Trophoblast cell (in vitro differentiated cells and primary cell): ENCODE data around the gene BCL2L1.

ENCODE experiments used
- DNase-seq, 2 donors: peaks; one replicate each; pipeline ENCODE4 v3.0.0-alpha.2; 2016
- H2AFZ ChIP-seq: 2 replicates; pipeline ENCODE4 v1.6.1; 2013; ENCODE audit warnings: low read length, moderate library complexity, mild to moderate bottlenecking; ENCODE audit not compliant: insufficient read depth, poor library complexity
- H2AK5ac ChIP-seq: 2 replicates; pipeline ENCODE4 v1.6.1; 2013; ENCODE audit warnings: mild to moderate bottlenecking, low read length
- H2BK120ac ChIP-seq: 2 replicates; pipeline ENCODE4 v1.6.1; 2013; ENCODE audit warnings: low read length, mild to moderate bottlenecking, moderate library complexity; ENCODE audit not compliant: insufficient read depth, poor library complexity
- H2BK12ac ChIP-seq: 2 replicates; pipeline ENCODE4 v1.6.1; 2013; ENCODE audit warnings: mild to moderate bottlenecking, low read length, moderate library complexity
- H2BK5ac ChIP-seq: 2 replicates; pipeline ENCODE4 v1.6.1; 2013; ENCODE audit warnings: low read length, low read depth, moderate library complexity, mild to moderate bottlenecking; ENCODE audit not compliant: poor library complexity
- H3K14ac ChIP-seq: 2 replicates; pipeline ENCODE4 v1.6.1; 2013; ENCODE audit warnings: mild to moderate bottlenecking, low read length
- H3K18ac ChIP-seq: 2 replicates; pipeline ENCODE4 v1.6.1; 2013; ENCODE audit warnings: mild to moderate bottlenecking, low read length
- H3K23ac ChIP-seq: 2 replicates; pipeline ENCODE4 v1.6.1; 2013; ENCODE audit warnings: low read length
- H3K27ac ChIP-seq: 2 replicates; pipeline ENCODE4 v1.5.1; 2013; ENCODE audit warnings: low read depth, mild to moderate bottlenecking, inconsistent platforms, low read length, moderate library complexity
- H3K27me3 ChIP-seq: 2 replicates; pipeline ENCODE4 v1.6.1; 2013; ENCODE audit warnings: inconsistent platforms, mild to moderate bottlenecking, low read length, moderate library complexity; ENCODE audit not compliant: insufficient read depth
- H3K36me3 ChIP-seq, 2 experiments: 1 replicate in 1 of 2; 2 replicates in 1 of 2; pipeline ENCODE4 v1.6.1; 2013; ENCODE audit warnings: low read length in 2 of 2, mild to moderate bottlenecking in 2 of 2, moderate library complexity in 1 of 2; ENCODE audit not compliant: insufficient read depth in 2 of 2, control insufficient read depth in 1 of 2
- H3K4ac ChIP-seq: 2 replicates; pipeline ENCODE4 v1.6.1; 2013; ENCODE audit warnings: low read depth, mild to moderate bottlenecking, low read length, moderate library complexity
- H3K4me1 ChIP-seq, 2 experiments: 1 replicate in 1 of 2; 2 replicates in 1 of 2; pipeline ENCODE4 v1.6.1; 2013; ENCODE audit warnings: low read length in 2 of 2, mild to moderate bottlenecking in 2 of 2, moderate library complexity in 1 of 2; ENCODE audit not compliant: insufficient read depth in 2 of 2, control insufficient read depth in 1 of 2
- H3K4me2 ChIP-seq: 2 replicates; pipeline ENCODE4 v1.6.1; 2013; ENCODE audit warnings: inconsistent platforms, mild to moderate bottlenecking, low read length, moderate library complexity
- H3K4me3 ChIP-seq: 2 replicates; pipeline ENCODE4 v1.5.1; 2013; ENCODE audit warnings: mild to moderate bottlenecking, low read depth, low read length, inconsistent platforms
- H3K79me1 ChIP-seq: one replicate; pipeline ENCODE4 v1.6.1; 2013; ENCODE audit warnings: low read length
- H3K79me2 ChIP-seq: 2 replicates; pipeline ENCODE4 v1.6.1; 2013; ENCODE audit warnings: low read length, mild to moderate bottlenecking; ENCODE audit not compliant: control insufficient read depth, insufficient read depth, poor library complexity
- H3K9ac ChIP-seq: 2 replicates; pipeline ENCODE4 v1.6.1; 2013; ENCODE audit warnings: mild to moderate bottlenecking, low read length
- H3K9me3 ChIP-seq: 2 replicates; pipeline ENCODE4 v1.6.1; 2013; ENCODE audit warnings: low read depth, mild to moderate bottlenecking, control low read depth, inconsistent platforms, low read length; ENCODE audit not compliant: insufficient read depth
- H4K12ac ChIP-seq: 2 replicates; pipeline ENCODE4 v1.6.1; 2013; ENCODE audit warnings: low read depth, mild to moderate bottlenecking, low read length, moderate library complexity
- H4K8ac ChIP-seq: 2 replicates; pipeline ENCODE4 v1.6.1; 2013; ENCODE audit warnings: low read depth, mild to moderate bottlenecking, low read length, moderate library complexity
- H4K91ac ChIP-seq: one replicate; pipeline ENCODE4 v1.6.1; 2013; ENCODE audit warnings: low read depth, mild to moderate bottlenecking, low read length, moderate library complexity
- WGBS: extraction: QIAGEN DNeasy Blood & Tissue Kit; methylation state at CpG from one replicate; pipeline ENCODE4 v1.1.7; 2013; ENCODE audit warnings: missing lambda C conversion rate; ENCODE audit not compliant: insufficient read length, insufficient coverage; ENCODE audit errors: extremely low coverage; 5-methylcytosine and 5-hydroxymethylcytosine counted together

The BCL2L1 gene

GRCh38 chr20:31764641-31765305 lies 42.1 kb upstream of the BCL2L1 start:
- Histone ChIP-seq H2BK120ac (no peak overlapping the region), H3K9ac (no peak overlapping the region), H3K18ac (no peak overlapping the region), H3K14ac (no peak overlapping the region), H3K4me2 (no peak overlapping the region), H3K27ac (no peak overlapping the region), H3K27me3 (no peaks in the 10 kb centered on the region), H4K8ac (no peak overlapping the region), H3K36me3 (peaks cover 16 to 32% of the 10 kb centered on the region in 2 experiments), H3K4me1 (no peaks in the 10 kb centered on the region), H3K9me3 (no peaks in the 10 kb centered on the region), H3K4ac (no peak overlapping the region), H2BK12ac (no peak overlapping the region), H4K12ac (no peak overlapping the region), H2AFZ (no peak overlapping the region), H3K79me2 (no peaks in the 10 kb centered on the region), H3K79me1 (no peaks in the 10 kb centered on the region), H3K4me3 (no peak overlapping the region), H3K23ac (no peak overlapping the region), H4K91ac (no peak overlapping the region), H2AK5ac (no peak overlapping the region), H2BK5ac (no peak overlapping the region)
- DNase-seq: peak in 1 of 2 donors; percentile 24
- WGBS: no CpG with 5 or more reads among the region's 2 CpGs

- Histone ChIP-seq H3K36me3 (peaks cover 13 to 25% of the 10 kb centered on the region in 2 experiments), H3K79me2 (no peaks in the 10 kb centered on the region), H3K4me2 (no peak overlapping the region), H2BK12ac (no peak overlapping the region), H3K4me3 (no peak overlapping the region), H4K12ac (no peak overlapping the region), H3K27me3 (no peaks in the 10 kb centered on the region), H3K79me1 (no peaks in the 10 kb centered on the region), H3K23ac (no peak overlapping the region), H3K9me3 (no peaks in the 10 kb centered on the region), H3K18ac (no peak overlapping the region), H3K27ac (no peak overlapping the region), H4K91ac (no peak overlapping the region), H2BK120ac (no peak overlapping the region), H2AK5ac (no peak overlapping the region), H3K14ac (no peak overlapping the region), H4K8ac (no peak overlapping the region), H2BK5ac (no peak overlapping the region), H2AFZ (no peak overlapping the region), H3K4ac (no peak overlapping the region), H3K4me1 (no peaks in the 10 kb centered on the region), H3K9ac (no peak overlapping the region)
- DNase-seq: no peak
- WGBS: no CpG with 5 or more reads among the region's 6 CpGs
Observed at GRCh38 chr20:31760519-31761240, 38.0 kb upstream of the BCL2L1 start.

GRCh38 chr20:31759836-31760518 lies 37.3 kb upstream of the BCL2L1 start:
- no peak overlapping the region for H4K91ac ChIP-seq
- no peak overlapping the region for H3K27ac ChIP-seq
- H4K8ac ChIP-seq: no peak overlapping the region
- no peak overlapping the region for H2AK5ac ChIP-seq
- no peak overlapping the region for H3K4ac ChIP-seq
- no peaks in the 10 kb centered on the region for H3K4me1 ChIP-seq
- no peak overlapping the region for H2BK120ac ChIP-seq
- H2BK5ac ChIP-seq: no peak overlapping the region
- no peaks in the 10 kb centered on the region for H3K27me3 ChIP-seq
- no CpG with 5 or more reads among the region's 2 CpGs for WGBS
- H3K4me3 ChIP-seq: no peak overlapping the region
- H2AFZ ChIP-seq: no peak overlapping the region
- H3K9ac ChIP-seq: no peak overlapping the region
- no peak overlapping the region for H3K4me2 ChIP-seq
- no peak overlapping the region for H2BK12ac ChIP-seq
- no peaks in the 10 kb centered on the region for H3K79me1 ChIP-seq
- no peak for DNase-seq
- no peaks in the 10 kb centered on the region for H3K79me2 ChIP-seq
- H3K36me3 ChIP-seq: peaks cover 14 to 22% of the 10 kb centered on the region in 2 experiments
- H3K23ac ChIP-seq: no peak overlapping the region
- no peak overlapping the region for H3K14ac ChIP-seq
- H4K12ac ChIP-seq: no peak overlapping the region
- H3K18ac ChIP-seq: no peak overlapping the region
- no peaks in the 10 kb centered on the region for H3K9me3 ChIP-seq

GRCh38 chr20:31758991-31759390 lies 36.3 kb upstream of the BCL2L1 start:
- Histone ChIP-seq H3K23ac (no peak overlapping the region), H2AK5ac (no peak overlapping the region), H4K8ac (no peak overlapping the region), H3K27ac (no peak overlapping the region), H3K18ac (no peak overlapping the region), H2BK120ac (no peak overlapping the region), H4K12ac (no peak overlapping the region), H3K79me1 (no peaks in the 10 kb centered on the region), H3K4me2 (no peak overlapping the region), H3K79me2 (no peaks in the 10 kb centered on the region), H3K27me3 (no peaks in the 10 kb centered on the region), H2BK5ac (no peak overlapping the region), H2AFZ (no peak overlapping the region), H3K9me3 (no peaks in the 10 kb centered on the region), H3K4me1 (no peaks in the 10 kb centered on the region), H3K4me3 (no peak overlapping the region), H3K4ac (no peak overlapping the region), H4K91ac (no peak overlapping the region), H2BK12ac (no peak overlapping the region), H3K9ac (no peak overlapping the region), H3K14ac (no peak overlapping the region), H3K36me3 (peaks cover 14 to 17% of the 10 kb centered on the region in 2 experiments)
- no peak for DNase-seq
